KG1 (cell line): ENCODE measurements around the gene RAB3GAP1.
"Not testable (repeated sequence)": the region's sequence is repeated elsewhere in the genome, so short reads cannot be mapped to it uniquely, and the experiment has no call there.

ENCODE experiments used
- DNase-seq: peaks from one replicate; lab custom pipeline; 2025; lab: John Stamatoyannopoulos, UW

The RAB3GAP1 gene

DNA sequence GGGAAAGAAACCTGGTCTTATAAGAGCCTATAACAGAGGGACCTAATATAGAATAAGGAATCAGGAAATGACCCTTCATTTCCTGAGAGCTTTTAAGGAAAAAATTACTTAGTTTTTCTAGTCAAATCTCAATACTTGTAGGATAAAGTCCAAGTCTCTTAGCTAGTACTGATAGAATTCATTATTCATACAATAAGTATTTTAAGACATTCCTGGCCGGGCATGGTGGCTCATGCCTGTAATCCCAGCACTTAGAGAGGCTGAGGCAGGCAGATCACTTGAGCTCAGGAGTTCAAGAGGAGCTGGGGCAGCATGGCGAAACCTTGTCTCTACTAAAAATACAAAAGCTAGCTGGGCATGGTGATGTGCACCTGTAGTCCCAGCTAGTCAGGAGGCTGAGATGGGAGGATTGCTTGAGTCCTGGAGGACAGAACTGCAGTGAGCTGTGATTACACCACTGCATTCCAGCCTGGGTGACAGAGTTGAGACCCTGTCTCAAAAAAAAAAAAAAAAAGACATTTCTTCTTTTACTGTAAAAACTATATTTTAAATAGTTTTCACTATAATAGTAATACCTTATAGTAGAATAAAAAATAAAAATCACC is 3.2 kb downstream of the RAB3GAP1 start:
- DNase-seq = no peak

DNA sequence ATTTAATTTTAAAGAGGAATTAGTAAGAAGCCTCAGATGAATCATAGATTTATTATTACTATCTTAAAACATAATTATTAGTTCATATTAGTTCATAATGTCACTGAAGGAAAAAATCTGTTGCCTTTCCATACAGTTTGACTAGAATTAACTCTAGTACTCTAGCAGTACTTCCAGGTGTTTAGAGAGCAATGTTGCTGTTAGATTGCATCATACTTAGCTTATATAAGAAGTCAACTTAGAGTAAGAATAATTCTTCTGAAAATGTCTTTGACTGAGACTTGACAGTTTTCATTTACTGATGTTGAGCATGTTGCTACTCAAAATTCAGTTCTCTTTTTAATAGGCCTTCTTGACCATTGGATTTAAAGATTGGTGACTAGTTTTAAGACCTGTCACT is 4.7 kb downstream of the RAB3GAP1 start:
- no peak for DNase-seq

GRCh38 chr2:135059577-135059976 is 7.5 kb downstream of the RAB3GAP1 start:
- DNase-seq = no peak

DNA sequence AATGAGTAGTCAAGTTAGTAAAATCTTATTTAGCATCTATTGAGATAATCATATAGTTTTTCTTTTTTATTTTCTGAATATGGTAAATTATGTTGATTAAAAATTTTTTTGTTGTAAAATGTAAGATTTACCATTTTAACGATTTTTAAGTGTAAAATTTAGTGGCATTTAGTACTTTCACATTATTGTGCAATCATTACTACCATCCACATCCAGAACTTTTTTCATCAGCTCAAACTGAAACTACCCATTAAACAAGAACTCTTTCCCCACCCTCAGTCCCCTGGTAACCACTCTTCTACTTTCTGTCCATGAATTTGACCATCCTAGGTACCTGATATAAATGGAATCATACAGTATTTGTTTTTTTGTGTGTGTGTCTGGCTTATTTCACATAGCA is 11.1 kb downstream of the RAB3GAP1 start:
- no peak for DNase-seq

- no peak for DNase-seq
These were observed 12.1 kb downstream of the RAB3GAP1 start for GRCh38 chr2:135064149-135064548.

DNA sequence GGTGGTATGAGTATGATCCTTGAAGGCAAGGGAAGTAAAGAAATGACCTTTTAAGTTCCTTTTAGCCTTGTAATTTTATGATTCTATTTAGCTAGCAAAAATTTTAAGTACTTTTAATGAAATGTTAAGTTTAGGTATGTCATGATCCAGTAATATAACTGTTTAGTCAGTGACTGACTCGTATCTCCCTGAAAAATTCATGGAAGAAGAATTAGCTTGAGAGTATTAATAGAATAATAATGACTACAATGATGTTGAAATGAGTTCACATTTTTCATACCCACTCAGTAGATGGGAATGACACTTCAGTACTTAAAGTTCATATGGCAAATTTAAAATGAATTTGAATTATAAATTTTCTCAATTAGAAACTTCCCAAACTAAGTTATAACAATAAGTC is 14.6 kb downstream of the RAB3GAP1 start:
- DNase-seq = no peak

- no peak for DNase-seq
These were observed 20.3 kb downstream of the RAB3GAP1 start for GRCh38 chr2:135072125-135072997.

- DNase-seq = no peak
These were observed 22.1 kb downstream of the RAB3GAP1 start for GRCh38 chr2:135074216-135074615.

DNA sequence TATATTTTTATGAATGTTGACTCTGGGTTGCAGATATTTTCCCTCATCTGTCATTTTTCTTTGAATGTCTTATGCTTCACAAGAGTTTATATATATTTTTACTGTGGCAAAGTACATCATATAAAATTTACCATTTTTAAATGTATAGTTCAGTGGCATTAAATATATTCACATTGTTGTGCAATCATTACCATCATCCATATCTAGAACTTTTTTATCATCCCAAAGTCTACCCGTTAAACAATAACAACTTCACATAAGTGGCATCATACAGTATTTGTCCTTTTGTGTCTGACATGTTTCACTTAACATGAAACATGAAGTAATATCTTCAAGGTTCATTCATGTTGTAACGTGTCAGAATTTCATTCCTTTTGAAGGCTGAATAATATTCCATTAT is 24.5 kb downstream of the RAB3GAP1 start:
- no peak for DNase-seq

DNA sequence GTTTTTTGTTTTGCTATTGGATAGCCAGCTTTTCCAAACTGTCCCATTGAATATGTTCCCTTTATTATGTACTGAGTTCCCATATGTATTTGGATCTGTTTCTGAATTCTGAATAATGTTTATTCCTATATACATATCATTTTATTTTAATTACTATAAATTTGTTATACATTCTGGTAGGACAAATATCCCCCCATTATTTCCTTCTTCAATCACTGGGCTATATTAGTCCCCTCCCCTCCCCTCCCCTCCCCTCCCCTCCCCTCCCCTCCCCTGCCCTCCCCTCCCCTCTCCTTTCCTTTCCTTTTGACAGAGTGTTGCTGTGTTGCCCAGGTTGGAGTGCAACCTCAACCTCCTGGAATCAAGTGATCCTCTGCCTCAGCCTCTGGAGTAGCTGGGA is 26.3 kb downstream of the RAB3GAP1 start:
- DNase-seq = no peak

DNA sequence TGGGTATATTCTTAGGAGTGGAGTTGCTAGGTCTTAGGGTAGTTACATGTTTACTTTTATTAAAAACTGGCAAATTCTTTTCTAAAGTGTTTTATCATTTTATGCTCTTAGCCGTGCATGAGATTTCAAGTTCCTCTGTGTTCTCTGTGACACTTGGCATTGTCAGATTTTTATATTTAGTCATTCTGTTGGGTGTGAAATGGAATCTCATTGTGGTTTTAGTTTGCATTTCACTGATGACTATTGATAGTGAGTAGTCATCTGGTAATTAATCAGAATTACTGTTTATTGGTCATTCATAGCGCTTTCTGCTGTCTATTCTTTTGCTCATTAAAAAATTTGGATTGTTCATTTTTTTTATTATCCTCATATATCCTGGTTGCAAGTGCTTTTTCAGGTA is 34.1 kb downstream of the RAB3GAP1 start:
- no peak for DNase-seq

DNA sequence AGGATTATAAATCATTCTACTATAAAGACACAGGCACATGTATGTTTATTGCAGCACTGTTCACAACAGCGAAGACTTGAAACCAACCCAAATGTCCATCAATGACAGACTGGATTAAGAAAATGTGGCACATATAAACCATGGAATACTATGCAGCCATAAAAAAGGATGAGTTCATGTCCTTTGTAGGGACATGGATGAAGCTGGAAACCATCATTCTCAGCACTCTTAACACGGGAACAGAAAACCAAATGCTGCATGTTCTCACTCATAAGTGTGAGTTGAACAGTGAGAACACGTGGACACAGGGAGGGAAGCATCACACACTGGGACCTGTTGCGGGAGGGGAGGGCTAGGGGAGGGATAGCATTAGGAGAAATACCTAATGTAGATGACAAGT is 37.5 kb downstream of the RAB3GAP1 start:
- DNase-seq = not testable (repeated sequence)

GRCh38 chr2:135091681-135092080 is 39.6 kb downstream of the RAB3GAP1 start:
- DNase-seq = no peak

DNA sequence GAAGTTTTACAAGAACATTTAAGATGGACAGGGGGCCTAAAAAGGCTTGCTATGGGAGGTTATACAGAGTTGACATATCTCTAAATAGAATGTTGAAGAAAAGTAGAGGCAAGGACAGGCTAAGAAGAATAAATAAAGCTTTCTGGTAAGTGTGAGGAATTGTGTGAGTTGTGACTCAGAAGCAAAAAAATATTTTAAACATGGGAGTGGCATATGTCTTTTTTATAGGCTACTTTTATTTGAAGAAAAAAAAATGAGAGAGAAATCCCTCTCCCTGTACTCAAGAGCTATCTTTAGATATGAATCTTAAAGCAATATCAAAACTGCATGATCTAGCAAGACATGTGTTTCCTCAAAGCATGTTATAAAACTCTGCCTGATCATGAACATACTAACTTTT is 41.1 kb downstream of the RAB3GAP1 start:
- DNase-seq = no peak

- no peak for DNase-seq
These were observed 41.7 kb downstream of the RAB3GAP1 start for GRCh38 chr2:135093670-135094330.

DNA sequence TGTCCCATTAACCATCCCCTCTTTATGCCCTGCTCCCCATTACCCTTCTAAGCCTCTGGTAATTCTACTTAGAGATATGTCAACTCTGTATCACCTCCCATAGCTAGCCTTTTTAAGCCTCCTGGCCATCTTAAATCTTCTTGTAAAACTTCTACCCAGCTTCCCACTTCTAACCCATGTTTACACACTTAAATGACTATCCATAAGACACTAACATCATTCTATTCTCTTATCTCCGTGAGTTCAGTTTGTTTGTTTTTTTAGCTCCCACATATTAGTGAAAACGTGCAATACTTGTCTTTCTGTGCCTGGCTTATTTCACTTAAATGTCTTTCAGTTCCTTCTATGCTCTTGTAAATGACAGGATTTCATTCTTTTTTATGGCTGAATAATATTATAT is 42.4 kb downstream of the RAB3GAP1 start:
- no peak for DNase-seq

DNA sequence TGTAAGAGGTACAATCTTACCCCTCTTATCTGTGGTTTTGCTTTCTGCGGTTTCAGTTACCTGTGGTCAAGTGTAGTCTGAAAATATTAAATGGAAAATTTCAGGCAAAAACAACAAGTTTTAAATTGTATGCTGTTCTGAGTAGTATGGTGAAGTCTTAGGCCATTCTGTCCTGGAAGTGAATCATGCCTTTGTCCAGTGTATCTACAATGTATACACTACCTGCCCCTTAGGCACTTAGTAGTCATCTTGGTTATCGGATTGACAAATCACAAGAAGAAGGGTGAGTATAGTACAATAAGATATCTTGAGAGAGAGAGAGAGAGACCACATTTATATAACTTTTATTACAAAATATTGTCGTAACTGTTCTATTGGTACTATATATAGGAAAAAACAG is 43.5 kb downstream of the RAB3GAP1 start:
- no peak for DNase-seq

DNA sequence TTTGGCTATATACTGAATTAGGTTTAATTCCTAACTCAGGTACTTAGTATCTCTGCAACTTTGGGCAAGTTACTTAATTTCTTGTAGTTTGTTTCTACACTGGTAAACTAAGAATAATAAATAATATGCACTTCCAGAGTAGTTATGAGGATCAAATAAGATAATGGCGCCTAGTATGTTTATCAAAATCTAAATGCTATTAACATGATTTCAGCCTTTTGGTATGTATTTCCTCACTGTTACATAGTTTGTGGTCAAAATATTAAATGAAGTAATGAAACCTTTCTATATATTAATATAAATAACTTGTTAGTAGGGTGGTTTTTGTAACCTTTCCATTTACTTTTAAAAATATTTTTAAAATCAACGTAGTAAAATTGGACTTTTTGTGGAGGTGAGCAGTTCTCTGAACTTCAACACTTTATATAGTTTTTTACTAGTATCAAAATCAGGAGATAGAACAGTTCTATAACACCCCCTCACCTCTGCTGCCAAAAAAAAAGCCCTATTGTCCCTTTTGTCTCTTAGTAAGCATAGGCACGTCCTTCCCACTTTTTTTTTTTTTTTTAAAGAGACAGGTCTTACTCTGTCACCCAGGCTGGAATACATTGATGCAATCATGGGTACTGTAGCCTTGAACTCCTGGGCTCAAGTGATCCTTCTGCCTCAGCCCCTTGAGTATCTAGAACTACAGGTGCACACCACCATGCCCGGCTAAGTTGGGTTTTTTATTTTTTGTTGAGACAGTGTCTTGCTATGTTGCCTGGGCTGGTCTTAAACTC is 44.8 kb downstream of the RAB3GAP1 start:
- no peak for DNase-seq

DNA sequence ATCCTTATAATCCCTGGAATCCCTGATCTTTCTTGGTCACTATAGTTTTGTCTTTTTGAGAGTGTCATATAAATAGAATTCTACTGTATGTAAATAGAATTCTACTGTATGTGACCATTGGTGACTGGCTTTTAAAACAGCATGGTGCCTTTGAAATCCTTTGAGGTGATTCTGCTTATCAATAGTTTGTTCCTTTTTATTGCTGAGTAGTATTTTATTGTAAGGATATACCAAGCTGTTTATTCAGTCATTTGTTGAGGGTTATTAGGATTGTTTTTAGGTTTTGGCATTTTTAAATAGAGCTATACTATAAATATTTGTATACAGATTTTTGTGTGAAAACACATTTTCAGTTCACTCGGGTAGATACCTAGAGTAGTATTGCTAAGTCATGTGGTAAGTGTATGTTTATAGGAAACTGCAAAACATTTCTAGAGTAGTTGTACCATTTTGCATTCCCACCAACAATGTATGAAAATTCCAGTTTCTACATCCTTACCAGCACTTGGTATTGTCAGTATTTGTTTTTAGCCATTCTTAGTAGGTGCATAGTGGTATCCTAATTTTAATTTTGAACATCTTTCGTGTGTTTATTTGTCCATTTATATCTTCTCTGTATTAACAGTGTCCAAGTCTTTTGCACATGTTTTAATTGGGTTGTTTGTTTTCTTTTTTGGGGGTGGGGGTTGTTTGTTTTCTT is 45.6 kb downstream of the RAB3GAP1 start:
- DNase-seq = no peak

DNA sequence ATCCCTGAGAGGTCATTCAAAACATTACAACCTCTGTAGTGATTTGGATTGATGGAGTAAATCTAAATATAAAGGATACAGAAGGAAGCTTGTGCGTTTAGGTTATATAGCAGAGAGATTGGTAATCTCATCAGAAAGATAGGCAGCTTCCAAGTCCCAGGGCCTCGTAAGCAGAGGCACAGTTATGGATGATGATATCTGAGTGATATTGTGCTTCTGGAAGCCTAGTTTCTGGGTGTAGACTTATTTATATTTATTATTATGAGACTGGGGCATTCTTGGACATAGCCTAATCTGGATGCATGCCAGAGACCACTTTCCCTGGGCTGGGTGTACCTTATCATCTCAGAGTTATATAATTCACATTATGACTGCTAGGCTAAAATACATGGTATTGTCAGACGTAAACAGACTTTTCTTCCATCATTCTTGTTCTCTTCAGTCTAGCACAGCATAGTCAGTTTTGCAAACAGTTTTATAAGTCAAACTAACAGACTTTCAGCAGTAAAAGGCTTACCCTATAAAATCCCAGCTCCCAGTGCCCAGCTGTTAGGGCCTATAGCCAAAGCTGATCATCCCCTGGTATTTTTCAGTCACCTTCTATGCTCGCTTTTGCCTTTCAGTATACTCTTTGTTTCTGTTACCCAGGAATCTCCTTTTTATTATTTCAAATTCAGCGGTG is 47.9 kb downstream of the RAB3GAP1 start:
- DNase-seq = no peak

GRCh38 chr2:135103843-135104242 is 51.8 kb downstream of the RAB3GAP1 start:
- no peak for DNase-seq
